ENCODE data around the gene EML2.

DNA sequence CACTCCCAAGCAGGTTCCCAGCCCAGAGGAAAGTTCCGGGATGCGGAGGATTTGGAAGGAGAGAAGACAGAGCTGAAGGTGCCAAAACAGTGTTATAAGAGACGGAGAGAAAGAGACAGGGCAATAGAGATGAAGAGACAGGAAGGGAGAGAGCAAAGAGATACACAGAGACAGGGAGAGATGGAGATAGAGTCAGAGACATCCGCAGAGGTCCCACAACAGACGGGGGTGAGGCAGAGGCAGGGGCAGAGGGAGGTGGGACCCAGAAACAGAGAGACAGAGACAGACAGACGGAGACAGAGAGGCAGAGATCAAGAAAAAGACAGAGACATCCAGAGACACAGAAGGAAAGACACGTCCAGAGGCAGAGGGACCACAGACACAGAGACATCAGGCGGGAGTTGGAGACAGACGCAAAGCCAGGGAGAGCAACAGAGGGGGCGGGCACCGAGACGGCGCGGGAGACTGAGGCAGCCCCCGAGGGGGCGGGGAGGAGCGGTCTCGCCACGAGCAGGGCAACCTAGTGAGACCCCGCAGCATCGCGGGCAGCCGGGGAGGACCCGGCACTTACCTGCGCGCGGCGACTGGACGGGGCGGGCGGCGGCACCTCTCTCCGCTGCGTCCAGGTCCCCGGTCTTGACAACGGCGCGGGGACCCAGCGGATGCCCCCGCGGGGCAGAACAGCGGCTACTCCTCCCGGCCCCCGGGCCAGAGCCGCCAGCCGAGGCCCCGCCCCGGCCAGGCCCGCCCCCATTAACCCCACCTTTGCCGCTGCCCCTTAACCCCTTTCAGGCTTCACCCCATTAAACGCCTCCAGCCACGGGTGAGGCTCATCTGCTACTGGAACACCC, 37.4 kb downstream of the EML2 start, which contains the start of gene GPR4:
- TF ChIP-seq, protein P1, sequence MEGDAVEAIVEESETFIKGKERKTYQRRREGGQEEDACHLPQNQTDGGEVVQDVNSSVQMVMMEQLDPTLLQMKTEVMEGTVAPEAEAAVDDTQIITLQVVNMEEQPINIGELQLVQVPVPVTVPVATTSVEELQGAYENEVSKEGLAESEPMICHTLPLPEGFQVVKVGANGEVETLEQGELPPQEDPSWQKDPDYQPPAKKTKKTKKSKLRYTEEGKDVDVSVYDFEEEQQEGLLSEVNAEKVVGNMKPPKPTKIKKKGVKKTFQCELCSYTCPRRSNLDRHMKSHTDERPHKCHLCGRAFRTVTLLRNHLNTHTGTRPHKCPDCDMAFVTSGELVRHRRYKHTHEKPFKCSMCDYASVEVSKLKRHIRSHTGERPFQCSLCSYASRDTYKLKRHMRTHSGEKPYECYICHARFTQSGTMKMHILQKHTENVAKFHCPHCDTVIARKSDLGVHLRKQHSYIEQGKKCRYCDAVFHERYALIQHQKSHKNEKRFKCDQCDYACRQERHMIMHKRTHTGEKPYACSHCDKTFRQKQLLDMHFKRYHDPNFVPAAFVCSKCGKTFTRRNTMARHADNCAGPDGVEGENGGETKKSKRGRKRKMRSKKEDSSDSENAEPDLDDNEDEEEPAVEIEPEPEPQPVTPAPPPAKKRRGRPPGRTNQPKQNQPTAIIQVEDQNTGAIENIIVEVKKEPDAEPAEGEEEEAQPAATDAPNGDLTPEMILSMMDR (IDR thresholded peaks at IDR 0.05) = no peak
- no peak for TF ChIP-seq POLR2A (IDR thresholded peaks at IDR 0.05)
